Subcutaneous adipose tissue (tissue), 4 donors: ENCODE data around the gene CERS6. TPM values are rescaled to one million over a fixed set of nuclear protein-coding genes. Genes with fewer than 3 reads are reported as not detected.

Experiments
- total RNA-seq, 4 donors: library from RNA; depleted of rRNA; stranded (reverse); fragments of >200 nt; gene quantifications; one replicate each; pipeline ENCODE4 v1.1.0, GENCODE V29; 2016
- TF ChIP-seq, protein P1 (sequence below): fragments of 450-650 bp; IDR thresholded peaks from one replicate; pipeline ENCODE4 v1.5.1; 2016; ENCODE audit warnings: low read depth, mild to moderate bottlenecking, control low read depth, antibody characterized with exemption, moderate library complexity

CERS6 gene
- total RNA-seq, 4 donors from 2014 or later: 51.7 to 77.1 (median 59.3) TPM

DNA sequence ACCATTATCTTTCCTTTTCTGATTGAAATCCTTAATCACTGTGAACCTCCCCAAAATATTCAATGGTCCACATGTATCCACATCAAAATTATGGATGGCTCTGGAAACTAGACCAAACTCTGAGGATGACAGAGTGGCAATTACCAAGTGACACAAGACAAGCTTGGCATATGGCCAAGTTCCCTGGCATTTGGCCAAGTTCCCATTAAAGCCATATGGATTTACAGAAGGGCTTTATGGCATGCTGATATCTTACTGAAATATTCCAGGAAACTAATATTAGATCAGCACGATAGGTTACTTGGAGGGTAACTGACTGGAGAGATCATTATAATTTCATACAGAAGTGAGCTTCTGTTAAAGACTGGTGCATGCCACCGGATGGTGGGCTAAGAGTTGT lies 21.9 kb upstream of the CERS6 start:
- TF ChIP-seq, protein P1, sequence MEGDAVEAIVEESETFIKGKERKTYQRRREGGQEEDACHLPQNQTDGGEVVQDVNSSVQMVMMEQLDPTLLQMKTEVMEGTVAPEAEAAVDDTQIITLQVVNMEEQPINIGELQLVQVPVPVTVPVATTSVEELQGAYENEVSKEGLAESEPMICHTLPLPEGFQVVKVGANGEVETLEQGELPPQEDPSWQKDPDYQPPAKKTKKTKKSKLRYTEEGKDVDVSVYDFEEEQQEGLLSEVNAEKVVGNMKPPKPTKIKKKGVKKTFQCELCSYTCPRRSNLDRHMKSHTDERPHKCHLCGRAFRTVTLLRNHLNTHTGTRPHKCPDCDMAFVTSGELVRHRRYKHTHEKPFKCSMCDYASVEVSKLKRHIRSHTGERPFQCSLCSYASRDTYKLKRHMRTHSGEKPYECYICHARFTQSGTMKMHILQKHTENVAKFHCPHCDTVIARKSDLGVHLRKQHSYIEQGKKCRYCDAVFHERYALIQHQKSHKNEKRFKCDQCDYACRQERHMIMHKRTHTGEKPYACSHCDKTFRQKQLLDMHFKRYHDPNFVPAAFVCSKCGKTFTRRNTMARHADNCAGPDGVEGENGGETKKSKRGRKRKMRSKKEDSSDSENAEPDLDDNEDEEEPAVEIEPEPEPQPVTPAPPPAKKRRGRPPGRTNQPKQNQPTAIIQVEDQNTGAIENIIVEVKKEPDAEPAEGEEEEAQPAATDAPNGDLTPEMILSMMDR: no peak

GRCh38 chr2:168436840-168437239 lies 19.2 kb upstream of the CERS6 start:
- TF ChIP-seq, protein P1: no peak

DNA sequence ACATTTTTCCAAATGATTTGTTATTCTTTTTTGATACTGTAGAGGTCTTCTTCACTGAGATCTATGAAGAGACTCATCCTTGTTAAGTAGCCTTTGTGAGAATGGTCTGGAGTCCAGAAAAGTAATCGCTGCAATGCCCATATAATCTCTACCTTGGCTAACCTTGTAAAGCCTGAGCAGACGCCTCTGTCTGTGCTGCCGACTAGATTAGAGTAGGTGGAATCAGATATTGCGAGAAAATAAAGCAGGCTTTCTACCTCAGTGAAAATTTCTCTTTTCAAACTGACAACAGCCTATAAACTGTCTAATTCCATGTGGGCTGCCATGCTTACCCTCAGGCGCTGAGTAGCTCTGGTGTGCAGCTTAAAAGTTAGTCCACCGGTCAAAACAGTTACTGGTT lies 17.5 kb upstream of the CERS6 start:
- TF ChIP-seq, protein P1: no peak

DNA sequence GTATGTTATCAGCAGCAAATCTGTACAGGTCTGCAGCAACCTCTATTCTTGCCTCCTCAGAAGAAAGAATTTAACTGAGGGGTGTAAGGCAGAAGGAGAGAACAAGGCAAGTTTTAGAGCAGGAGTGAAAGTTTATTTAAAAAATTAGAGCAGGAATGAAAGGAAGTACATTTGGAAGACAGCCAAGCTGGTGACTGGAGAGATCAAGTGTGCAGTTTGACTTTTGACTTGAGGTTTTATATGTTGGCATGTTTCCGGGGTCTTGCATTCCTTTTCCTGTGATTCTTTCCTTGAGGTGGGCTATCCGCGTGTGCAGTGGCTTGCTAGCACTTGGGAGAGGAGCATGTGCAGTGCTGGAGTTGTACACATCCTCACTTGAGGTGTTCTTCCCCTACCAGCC lies 16.5 kb upstream of the CERS6 start:
- TF ChIP-seq, protein P1: no peak

DNA sequence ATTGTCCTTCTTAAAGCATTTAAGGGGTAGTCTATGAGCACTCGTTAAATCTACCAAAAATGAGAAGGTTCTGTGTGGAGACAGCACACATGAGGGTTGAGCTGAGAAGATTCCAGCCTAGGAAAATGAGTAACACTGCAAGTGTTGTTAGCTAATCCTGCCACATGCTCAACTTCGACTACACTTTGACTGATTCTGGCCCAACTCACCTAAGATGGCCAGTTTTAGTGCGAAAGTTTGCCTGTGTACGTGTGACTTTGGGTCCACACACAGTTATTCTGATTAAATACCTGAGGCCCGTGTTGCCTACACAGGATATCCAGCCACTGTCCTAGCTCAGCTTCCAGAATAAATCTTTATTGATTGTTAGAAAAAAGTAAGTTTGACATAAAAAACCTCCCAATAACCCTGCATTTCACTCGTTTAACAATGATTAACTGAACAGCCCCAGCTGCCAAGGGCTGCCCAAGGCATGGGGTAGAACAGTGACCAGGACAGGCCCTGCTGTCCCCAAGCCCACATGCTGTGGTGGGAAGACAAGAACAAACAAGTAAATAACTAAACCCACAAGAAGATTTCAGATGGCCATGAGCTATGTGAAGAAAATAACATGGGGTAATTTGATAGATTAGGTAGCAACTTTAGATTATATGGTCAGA lies 14.7 kb upstream of the CERS6 start:
- TF ChIP-seq, protein P1: no peak

DNA sequence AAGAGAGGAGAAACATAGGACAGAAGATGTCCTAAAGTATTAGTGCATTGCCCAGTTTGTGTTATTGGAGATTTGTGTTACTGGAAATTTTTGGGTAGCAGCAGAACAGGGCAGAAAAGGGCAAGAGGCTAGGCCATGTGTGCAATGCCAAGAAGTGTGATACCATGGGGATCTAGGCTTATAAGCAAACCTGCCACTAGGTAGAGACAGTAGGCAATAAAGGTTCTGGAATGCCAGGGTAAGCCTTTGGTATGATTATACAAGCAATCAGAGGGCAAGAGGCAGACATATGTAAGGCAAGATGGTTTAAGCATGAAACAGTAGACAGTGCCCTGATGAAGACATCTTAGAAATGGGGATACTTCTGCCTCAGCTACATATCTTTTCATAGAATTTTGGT lies 12.3 kb upstream of the CERS6 start:
- TF ChIP-seq, protein P1: no peak

GRCh38 chr2:168445960-168446359 lies 10.1 kb upstream of the CERS6 start:
- TF ChIP-seq, protein P1: no peak
